ENCODE results near the gene SOCS7. TPM values are rescaled to one million over a fixed set of nuclear protein-coding genes. Genes with fewer than 3 reads are reported as not detected.

The SOCS7 gene
- total and polyA plus RNA-seq, 2 of the 4 experiments (the other 2 are of a cell fraction), result 6.5 to 6.8 TPM

GRCh38 chr17:38357486-38358123 is 6.0 kb downstream of the SOCS7 start:
- Histone ChIP-seq H3K79me1 (ENCODE audit: low read depth in 1 of 2, low read length in 2 of 2) (peaks cover 41 to 74% of the 10 kb centered on the region in 2 experiments), H3K27me3 (ENCODE audit: control insufficient read depth, insufficient read depth, low read length) (no peaks in the 10 kb centered on the region)
- dilution Hi-C loops (cut with HindIII; ENCODE audit: low sequenced_read_pairs, unreplicated experiment), result no loop called here

More at GRCh38 chr17:38357486-38358123, 6.0 kb downstream of the SOCS7 start:
- no peak overlapping the region for H4K91ac ChIP-seq (ENCODE audit: insufficient read depth, low read depth, low read length)
- H3K27ac ChIP-seq (ENCODE audit: insufficient read depth, low read length), result no peak overlapping the region
- DNase-seq, result no peak
- no peak overlapping the region for H2BK120ac ChIP-seq (ENCODE audit: low read depth, low read length)
- H3K4ac ChIP-seq (ENCODE audit: low read depth, low read length), result no peak overlapping the region
- TF ChIP-seq MAZ (IDR thresholded peaks at IDR 0.05; ENCODE audit: borderline replicate concordance, low read depth, low read length) (no peak), CTCF (conservative IDR thresholded peaks at IDR 0.05; ENCODE audit: low read depth, low read length) (no peak), ELK1 (IDR thresholded peaks at IDR 0.05; ENCODE audit: borderline replicate concordance, low read depth, low read length) (no peak), RAD21 (IDR thresholded peaks at IDR 0.05; ENCODE audit: low read length) (no peak), USF2 (IDR thresholded peaks at IDR 0.05; ENCODE audit: low read depth, low read length) (no peak), SMC3 (IDR thresholded peaks at IDR 0.05; ENCODE audit: low read depth, low read length) (no peak), BHLHE40 (IDR thresholded peaks at IDR 0.05; ENCODE audit: low read depth, low read length) (no peak), MXI1 (IDR thresholded peaks at IDR 0.05; ENCODE audit: borderline replicate concordance, low read depth, low read length) (no peak), RCOR1 (IDR thresholded peaks at IDR 0.05; ENCODE audit: insufficient replicate concordance, low read length) (no peak)
- no peak overlapping the region; the same call in 1 of the 2 replicates for H3K4me2 ChIP-seq (ENCODE audit: low read depth, low read length)
- peaks cover 9% of the 10 kb centered on the region for H3K9me1 ChIP-seq (ENCODE audit: insufficient read depth, low read length)
- H3K9me3 ChIP-seq (ENCODE audit: control insufficient read depth, insufficient read depth, low read length), result no peaks in the 10 kb centered on the region
- H3K56ac ChIP-seq (ENCODE audit: extremely low read depth, insufficient read depth, low read length), result no peak overlapping the region
- H3K23ac ChIP-seq (ENCODE audit: low read depth, low read length), result peak overlapping the region; percentile 64; the same call in 1 of the 2 replicates
- peaks cover 6% of the 10 kb centered on the region for H3K4me1 ChIP-seq (ENCODE audit: control insufficient read depth, insufficient read depth, low read length)
- ChIA-PET POLR2A (ENCODE audit: unreplicated experiment) (no interaction called here), CTCF (no interaction called here)
- no peak overlapping the region for H3K18ac ChIP-seq (ENCODE audit: low read depth, low read length)
- intact Hi-C loops (cut with micrococcal nuclease), result no loop called here
- no peak overlapping the region for H3K4me3 ChIP-seq (ENCODE audit: insufficient read depth, low read depth, low read length)
- H2AFZ ChIP-seq (replicated peaks; ENCODE audit: low read length, poor library complexity), result no peak overlapping the region
- H2AK9ac ChIP-seq (replicated peaks; ENCODE audit: low read depth, low read length, poor library complexity), result no peak overlapping the region
- no peak overlapping the region for H4K5ac ChIP-seq (ENCODE audit: low read depth, low read length)
- no peak for ATAC-seq (ENCODE audit: low read depth)
- no peak overlapping the region for H2BK15ac ChIP-seq (ENCODE audit: low read depth, low read length)
- H3K36me3 ChIP-seq (ENCODE audit: control insufficient read depth, insufficient read depth, low read length), result no peaks in the 10 kb centered on the region; the same call in 1 of the 2 replicates
- H4K8ac ChIP-seq (ENCODE audit: low read depth in 2 of 2, low read length in 2 of 2), result no peak overlapping the region
- in situ Hi-C loops (cut with MboI; ENCODE audit: low sequenced_read_pairs), result loop anchor here (5.0 to 25.0 kb wide), 3 partner anchors 45 to 307 kb away; no protein-coding TSS in a partner anchor
- no peak overlapping the region for H2AK5ac ChIP-seq (ENCODE audit: low read depth, low read length)
- no peak overlapping the region for H3K9ac ChIP-seq (ENCODE audit: low read depth, low read length)
- H4K20me1 ChIP-seq (ENCODE audit: insufficient read depth, low read length), result peaks cover 76% of the 10 kb centered on the region
- BruUV-seq (replicated peaks), result no TSS peak
- no peak overlapping the region for H3K14ac ChIP-seq (replicated peaks; ENCODE audit: low read depth, low read length)
- H2BK20ac ChIP-seq (ENCODE audit: low read depth, low read length), result no peak overlapping the region
- 33% methylated on average over 2 of the region's 2 CpGs; no CpG with 5 or more reads in 1 of the 2 experiments for WGBS, 2 experiments (ENCODE audit: extremely low coverage in 2 of 2, insufficient read length in 1 of 2)
- no peak overlapping the region for H2BK5ac ChIP-seq (ENCODE audit: low read depth, low read length, poor library complexity, severe bottlenecking)
